HEK293 (cell line): ENCODE results near the gene HSPG2.
"Not testable (repeated sequence)": the region's sequence is repeated elsewhere in the genome, so short reads cannot be mapped to it uniquely, and the experiment has no call there.

Experiments used
- CTCF ChIA-PET: fragments of 350-600 bp; formaldehyde crosslinking; extraction: SDS; loops from one replicate; lab custom pipeline; 2021; ENCODE audit warnings: antibody characterized with exemption; lab: Yijun Ruan, JAX
- POLR2A ChIA-PET: fragments of 300-600 bp; formaldehyde crosslinking; extraction: SDS; loops from one replicate; lab custom pipeline; 2020; ENCODE audit warnings: antibody characterized with exemption, inconsistent platforms; lab: Yijun Ruan, JAX
- H3K27ac ChIP-seq: fragments of 200-500 bp; sonication (Bioruptor generic); 2 replicates; pipeline ENCODE4 v1.5.1; 2014; ENCODE audit warnings: low read depth, low read length, control low read depth, inconsistent platforms; ENCODE audit errors: extremely low read depth
- H3K36me3 ChIP-seq, 2 experiments: fragments of 200-500 bp in 1 of 2; sonication (Bioruptor generic) in 1 of 2; 1 replicate in 1 of 2; 2 replicates in 1 of 2; pipeline ENCODE4 v1.5.1; 2014 to 2017; ENCODE audit warnings: inconsistent platforms in 2 of 2, low read length in 2 of 2; ENCODE audit not compliant: control insufficient read depth in 2 of 2, insufficient read depth in 1 of 2
- H3K4me1 ChIP-seq: fragments of 200-500 bp; sonication (Bioruptor generic); 2 replicates; pipeline ENCODE4 v1.5.1; 2014; ENCODE audit warnings: mild to moderate bottlenecking, low read length, inconsistent platforms; ENCODE audit not compliant: control insufficient read depth, insufficient read depth
- H3K4me3 ChIP-seq: 2 replicates; pipeline ENCODE4 v1.5.1; 2011; ENCODE audit warnings: low read depth, mild to moderate bottlenecking, control low read depth, low read length, moderate library complexity
- H3K9me3 ChIP-seq: fragments of 200-500 bp; sonication (Bioruptor generic); 2 replicates; pipeline ENCODE4 v1.5.1; 2014; ENCODE audit warnings: low read depth, low read length, inconsistent platforms; ENCODE audit not compliant: control insufficient read depth, insufficient read depth
- HOXC10 ChIP-seq: sonication (generic); formaldehyde crosslinking; IDR thresholded peaks from 2 replicates; pipeline ENCODE4 v1.8.1; 2023; ENCODE audit warnings: mild to moderate bottlenecking, missing genetic modification reagents
- ZNF155 ChIP-seq: fragments of 450-650 bp; formaldehyde crosslinking; IDR thresholded peaks from 2 replicates; pipeline ENCODE4 v1.5.1; 2016; ENCODE audit warnings: missing biosample characterization, missing genetic modification characterization
- ZNF223 ChIP-seq: fragments of 450-650 bp; formaldehyde crosslinking; IDR thresholded peaks from 2 replicates; pipeline ENCODE4 v1.5.1; 2016; ENCODE audit warnings: missing biosample characterization, missing genetic modification characterization
- ZNF629 ChIP-seq: fragments of 450-650 bp; formaldehyde crosslinking; IDR thresholded peaks from 2 replicates; pipeline ENCODE4 v1.5.1; 2017; ENCODE audit warnings: missing biosample characterization, missing genetic modification characterization
- ZNF785 ChIP-seq: fragments of 450-650 bp; formaldehyde crosslinking; IDR thresholded peaks from 2 replicates; pipeline ENCODE4 v1.5.1; 2016; ENCODE audit warnings: missing biosample characterization, missing genetic modification characterization
- ZSCAN16 ChIP-seq: fragments of 450-650 bp; formaldehyde crosslinking; IDR thresholded peaks from 2 replicates; pipeline ENCODE4 v1.5.1; 2016; ENCODE audit warnings: missing biosample characterization, missing genetic modification characterization
- TF ChIP-seq, protein P1 (sequence below): fragments of 450-650 bp; IDR thresholded peaks from 2 replicates; pipeline ENCODE4 v1.5.1; 2018; ENCODE audit warnings: missing biosample characterization, mild to moderate bottlenecking, missing genetic modification characterization
- TF ChIP-seq, protein P2 (sequence below): fragments of 450-650 bp; formaldehyde crosslinking; IDR thresholded peaks from 2 replicates; pipeline ENCODE4 v1.5.1; 2016; ENCODE audit warnings: missing biosample characterization, missing genetic modification characterization
- TF ChIP-seq, protein P3 (sequence below): fragments of 450-650 bp; formaldehyde crosslinking; IDR thresholded peaks from 2 replicates; pipeline ENCODE4 v1.5.1; 2016; ENCODE audit warnings: missing biosample characterization, missing genetic modification characterization

HSPG2 gene

DNA sequence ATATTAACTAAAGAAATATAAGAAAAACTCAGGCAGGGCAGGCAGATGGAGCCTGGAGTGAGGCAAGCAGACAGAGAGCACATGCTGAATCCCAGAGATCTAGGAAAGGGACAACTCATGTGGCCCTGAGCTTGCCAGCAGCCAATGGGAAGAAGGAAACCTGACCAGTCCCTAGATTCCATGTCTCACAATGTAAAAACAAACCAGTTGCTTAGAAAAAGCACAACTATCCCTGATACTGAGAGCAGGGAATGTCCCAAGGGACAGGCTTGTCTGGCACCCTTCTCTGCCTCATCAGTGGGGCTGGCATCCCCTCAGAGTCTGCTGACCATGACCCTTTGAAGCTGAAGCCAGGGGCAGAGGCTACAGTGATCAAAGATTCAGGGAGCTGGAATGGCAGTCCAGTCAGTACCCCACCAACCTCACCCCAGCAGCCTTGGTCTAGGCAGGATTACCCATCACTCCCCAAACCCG lies 27.8 kb downstream of the HSPG2 start:
- no peak for TF ChIP-seq ZNF223 (tag by site-specific recombination)
- no peak for TF ChIP-seq ZNF785
- no peak for TF ChIP-seq ZNF155
- no peak for TF ChIP-seq ZNF629 (tag by site-specific recombination)
- no peak for TF ChIP-seq ZSCAN16 (tag by site-specific recombination)
- TF ChIP-seq, protein P1, sequence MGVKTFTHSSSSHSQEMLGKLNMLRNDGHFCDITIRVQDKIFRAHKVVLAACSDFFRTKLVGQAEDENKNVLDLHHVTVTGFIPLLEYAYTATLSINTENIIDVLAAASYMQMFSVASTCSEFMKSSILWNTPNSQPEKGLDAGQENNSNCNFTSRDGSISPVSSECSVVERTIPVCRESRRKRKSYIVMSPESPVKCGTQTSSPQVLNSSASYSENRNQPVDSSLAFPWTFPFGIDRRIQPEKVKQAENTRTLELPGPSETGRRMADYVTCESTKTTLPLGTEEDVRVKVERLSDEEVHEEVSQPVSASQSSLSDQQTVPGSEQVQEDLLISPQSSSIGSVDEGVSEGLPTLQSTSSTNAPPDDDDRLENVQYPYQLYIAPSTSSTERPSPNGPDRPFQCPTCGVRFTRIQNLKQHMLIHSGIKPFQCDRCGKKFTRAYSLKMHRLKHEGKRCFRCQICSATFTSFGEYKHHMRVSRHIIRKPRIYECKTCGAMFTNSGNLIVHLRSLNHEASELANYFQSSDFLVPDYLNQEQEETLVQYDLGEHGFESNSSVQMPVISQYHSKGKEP (tag by site-specific recombination) = no peak
- TF ChIP-seq, protein P2, sequence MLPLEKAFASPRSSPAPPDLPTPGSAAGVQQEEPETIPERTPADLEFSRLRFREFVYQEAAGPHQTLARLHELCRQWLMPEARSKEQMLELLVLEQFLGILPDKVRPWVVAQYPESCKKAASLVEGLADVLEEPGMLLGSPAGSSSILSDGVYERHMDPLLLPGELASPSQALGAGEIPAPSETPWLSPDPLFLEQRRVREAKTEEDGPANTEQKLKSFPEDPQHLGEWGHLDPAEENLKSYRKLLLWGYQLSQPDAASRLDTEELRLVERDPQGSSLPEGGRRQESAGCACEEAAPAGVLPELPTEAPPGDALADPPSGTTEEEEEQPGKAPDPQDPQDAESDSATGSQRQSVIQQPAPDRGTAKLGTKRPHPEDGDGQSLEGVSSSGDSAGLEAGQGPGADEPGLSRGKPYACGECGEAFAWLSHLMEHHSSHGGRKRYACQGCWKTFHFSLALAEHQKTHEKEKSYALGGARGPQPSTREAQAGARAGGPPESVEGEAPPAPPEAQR = no peak
- H3K4me1 ChIP-seq = no peaks in the 10 kb centered on the region
- CTCF ChIA-PET = interaction anchor here (0.7 kb wide), 1 partner anchor 11 kb away, joined by 3 read pairs; no protein-coding TSS in a partner anchor
- H3K27ac ChIP-seq = no peak overlapping the region
- H3K4me3 ChIP-seq = no peak overlapping the region
- POLR2A ChIA-PET = no interaction called here
- H3K36me3 ChIP-seq = no peaks in the 10 kb centered on the region
- H3K9me3 ChIP-seq = no peaks in the 10 kb centered on the region

DNA sequence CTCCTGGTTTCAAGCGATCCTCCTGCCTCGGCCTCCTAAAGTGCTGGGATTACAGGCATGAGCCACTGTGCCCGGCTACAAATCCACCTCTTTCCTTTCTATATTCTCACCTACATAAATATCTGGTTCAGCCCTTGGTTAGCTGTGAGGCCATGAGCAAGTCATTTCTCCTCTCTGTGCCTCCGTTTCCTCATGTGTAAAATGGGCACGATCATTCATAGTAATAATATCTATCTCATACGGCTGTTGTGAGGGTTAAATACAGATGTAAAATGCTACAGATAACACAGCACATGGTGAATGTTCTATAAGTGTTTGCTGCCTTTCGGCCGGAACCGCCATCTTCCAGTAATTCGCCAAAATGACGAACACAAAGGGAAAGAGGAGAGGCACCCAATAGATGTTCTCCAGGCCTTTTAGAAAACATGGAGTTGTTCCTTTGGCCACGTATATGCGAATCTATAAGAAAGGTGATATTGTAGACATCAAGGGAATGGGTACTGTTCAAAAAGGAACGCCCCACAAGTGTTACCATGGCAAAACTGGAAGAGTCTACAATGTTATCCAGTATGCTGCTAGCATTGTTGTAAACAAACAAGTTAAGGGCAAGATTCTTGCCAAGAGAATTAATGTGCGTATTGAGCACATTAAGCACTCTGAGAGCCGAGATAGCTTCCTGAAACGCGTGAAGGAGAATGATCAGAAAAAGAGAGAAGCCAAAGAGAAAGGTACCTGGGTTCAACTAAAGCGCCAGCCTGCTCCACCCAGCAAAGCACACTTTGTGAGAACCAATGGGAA lies 29.2 kb downstream of the HSPG2 start:
- POLR2A ChIA-PET, H3K9me3 ChIP-seq, H3K4me3 ChIP-seq, H3K27ac ChIP-seq, H3K36me3 ChIP-seq, H3K4me1 ChIP-seq: not testable (repeated sequence)
- CTCF ChIA-PET = interaction anchor here (1.1 kb wide), 1 partner anchor 11 kb away, joined by 3 read pairs; no protein-coding TSS in a partner anchor

DNA sequence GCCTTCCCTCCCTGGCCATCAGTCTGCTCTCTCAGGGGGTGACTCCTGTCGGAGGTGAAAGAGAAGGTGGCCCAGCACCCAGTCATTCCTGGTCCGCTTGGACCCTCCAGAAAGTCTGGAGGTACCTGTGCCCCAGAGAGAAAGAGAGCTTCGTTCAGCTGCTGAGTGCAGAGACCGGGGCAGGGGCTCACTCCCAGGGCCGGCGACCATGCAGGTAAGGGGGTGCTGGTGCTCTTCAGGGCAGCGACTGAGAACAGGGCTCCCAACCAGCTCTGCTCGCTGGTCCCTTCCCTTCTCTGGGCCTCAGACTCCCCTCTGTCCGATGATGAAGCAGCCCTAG lies 30.1 kb downstream of the HSPG2 start:
- Histone ChIP-seq H3K4me1 (no peaks in the 10 kb centered on the region), H3K27ac (no peak overlapping the region)

More for the DNA sequence above, 30.1 kb downstream of the HSPG2 start:
- H3K9me3 ChIP-seq = no peaks in the 10 kb centered on the region
- H3K36me3 ChIP-seq = no peaks in the 10 kb centered on the region
- ChIA-PET CTCF (interaction anchor here (1.1 kb wide), 1 partner anchor 12 kb away, joined by 3 read pairs; no protein-coding TSS in a partner anchor), POLR2A (no interaction called here)
- no peak overlapping the region for H3K4me3 ChIP-seq
- TF ChIP-seq HOXC10 (CRISPR knock-in tag) = no peak
- TF ChIP-seq, protein P3, sequence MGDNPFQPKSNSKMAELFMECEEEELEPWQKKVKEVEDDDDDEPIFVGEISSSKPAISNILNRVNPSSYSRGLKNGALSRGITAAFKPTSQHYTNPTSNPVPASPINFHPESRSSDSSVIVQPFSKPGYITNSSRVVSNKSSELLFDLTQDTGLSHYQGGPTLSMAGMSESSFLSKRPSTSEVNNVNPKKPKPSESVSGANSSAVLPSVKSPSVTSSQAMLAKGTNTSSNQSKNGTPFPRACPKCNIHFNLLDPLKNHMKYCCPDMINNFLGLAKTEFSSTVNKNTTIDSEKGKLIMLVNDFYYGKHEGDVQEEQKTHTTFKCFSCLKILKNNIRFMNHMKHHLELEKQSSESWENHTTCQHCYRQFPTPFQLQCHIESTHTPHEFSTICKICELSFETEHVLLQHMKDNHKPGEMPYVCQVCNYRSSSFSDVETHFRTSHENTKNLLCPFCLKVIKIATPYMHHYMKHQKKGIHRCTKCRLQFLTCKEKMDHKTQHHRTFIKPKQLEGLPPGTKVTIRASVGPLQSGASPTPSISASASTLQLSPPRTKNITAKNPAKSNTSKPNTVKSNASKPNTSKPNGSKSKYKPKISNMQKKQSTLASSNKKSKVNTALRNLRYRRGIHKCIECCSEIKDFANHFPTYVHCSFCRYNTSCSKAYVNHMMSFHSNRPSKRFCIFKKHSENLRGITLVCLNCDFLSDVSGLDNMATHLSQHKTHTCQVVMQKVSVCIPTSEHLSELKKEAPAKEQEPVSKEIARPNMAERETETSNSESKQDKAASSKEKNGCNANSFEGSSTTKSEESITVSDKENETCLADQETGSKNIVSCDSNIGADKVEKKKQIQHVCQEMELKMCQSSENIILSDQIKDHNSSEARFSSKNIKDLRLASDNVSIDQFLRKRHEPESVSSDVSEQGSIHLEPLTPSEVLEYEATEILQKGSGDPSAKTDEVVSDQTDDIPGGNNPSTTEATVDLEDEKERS (tag by site-specific recombination) = no peak
- TF ChIP-seq, all 188 proteins: peak for 0
